Measurements from ENCODE around the gene DHX9.

GRCh38 chr1:182889997-182890396 lies 50.9 kb downstream of the DHX9 start:
- no peak for TF ChIP-seq CTCF (IDR thresholded peaks at IDR 0.05 in 4 of 5, conservative IDR thresholded peaks at IDR 0.05 in 1 of 5)
- TF ChIP-seq POLR2A (IDR thresholded peaks at IDR 0.05): no peak

Data from gastrocnemius medialis (tissue), 4 donors.